ENCODE data around the gene IRF8.

IRF8 gene

GRCh38 chr16:85963753-85964285 lies 64.9 kb downstream of the IRF8 start:
- no peak for DNase-seq

- no peak for DNase-seq
Observed at GRCh38 chr16:85965125-85965524, 66.2 kb downstream of the IRF8 start.

- DNase-seq: no peak
Observed at GRCh38 chr16:85967111-85967510, 68.1 kb downstream of the IRF8 start.

- no peak for DNase-seq
Observed at GRCh38 chr16:85968041-85968920, 69.3 kb downstream of the IRF8 start.

GRCh38 chr16:85969159-85969558 lies 70.2 kb downstream of the IRF8 start:
- DNase-seq: no peak

DNA sequence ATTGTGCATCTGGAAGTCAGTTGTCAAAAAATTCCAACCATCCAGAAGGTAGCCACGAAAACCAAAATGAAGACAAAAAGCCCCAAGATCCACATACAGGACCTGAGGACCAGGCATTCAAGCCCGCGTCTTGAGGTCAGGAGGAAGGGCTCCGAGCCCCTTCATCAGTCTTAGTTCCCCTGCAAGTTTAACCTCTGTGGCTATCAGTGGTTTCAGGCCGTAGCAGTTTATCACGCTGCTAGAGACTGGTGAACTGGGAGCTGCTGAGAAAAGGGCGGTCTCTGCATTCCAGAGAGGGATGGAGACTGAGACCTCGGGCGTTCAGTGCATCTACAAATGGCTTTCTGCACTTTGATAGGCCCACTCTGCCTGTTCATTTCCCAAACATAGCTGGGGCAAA lies 70.6 kb downstream of the IRF8 start:
- DNase-seq: no peak

GRCh38 chr16:85970016-85970733 lies 71.2 kb downstream of the IRF8 start:
- no peak for DNase-seq

GRCh38 chr16:85970738-85971137 lies 71.8 kb downstream of the IRF8 start:
- no peak for DNase-seq
